ENCODE data around the gene WDR33.

Gene WDR33

DNA sequence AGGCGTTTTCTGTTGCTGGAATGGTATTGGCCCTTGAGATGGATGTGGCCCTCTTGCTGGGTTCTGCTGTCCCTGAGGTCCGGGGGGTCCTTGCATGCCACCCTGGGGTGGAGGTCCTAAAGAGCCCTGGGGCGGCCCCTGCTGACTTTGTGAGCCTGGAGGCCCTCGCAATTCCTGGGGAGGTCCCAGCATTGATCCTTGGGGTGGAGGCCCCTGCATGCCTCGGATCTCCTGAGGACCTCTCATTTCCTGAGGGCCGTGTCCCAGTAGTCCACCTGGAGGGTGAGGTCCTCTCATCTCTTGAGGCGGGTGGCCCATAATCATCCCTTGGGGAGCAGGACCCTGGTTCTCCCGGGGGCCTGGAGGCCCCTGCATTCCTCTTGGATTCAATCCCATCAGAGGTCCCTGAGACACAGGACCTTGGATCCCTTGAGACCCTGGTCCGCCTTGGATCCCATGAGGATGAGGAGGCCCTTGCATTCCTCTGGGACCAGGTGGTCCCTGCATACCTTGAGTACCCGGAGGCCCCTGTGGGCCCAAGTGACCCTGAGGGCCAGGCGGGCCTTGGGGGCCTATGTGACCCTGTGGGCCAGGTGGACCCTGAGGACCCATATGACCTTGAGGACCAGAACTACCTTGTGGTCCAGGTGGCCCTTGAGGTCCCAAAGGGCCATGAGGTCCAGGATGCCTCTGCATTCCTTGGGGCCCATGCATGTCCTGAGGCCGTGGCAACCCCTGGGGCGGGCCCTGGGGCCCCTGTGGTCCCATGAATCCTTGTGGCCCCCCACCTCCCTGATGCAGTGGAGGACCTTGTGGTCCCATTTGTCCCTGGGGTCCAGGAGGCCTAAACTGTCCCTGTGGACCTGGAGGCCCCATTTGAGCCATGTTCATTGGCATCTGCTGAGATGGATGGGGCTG lies 91.4 kb downstream of the WDR33 start:
- no peaks in the 10 kb centered on the region for H3K9me3 ChIP-seq (ENCODE audit: control insufficient read depth, insufficient read depth, low read length)
- H3K9ac ChIP-seq (ENCODE audit: low read depth, low read length), result no peak overlapping the region
- no peak overlapping the region for H3K4me3 ChIP-seq (ENCODE audit: low read depth, low read length)
- peaks cover 97% of the 10 kb centered on the region for H3K36me3 ChIP-seq (ENCODE audit: control insufficient read depth, insufficient read depth, low read length)
- no peaks in the 10 kb centered on the region for H3K4me1 ChIP-seq (ENCODE audit: control insufficient read depth, insufficient read depth, low read length)
- H3K27ac ChIP-seq (ENCODE audit: low read depth, low read length), result no peak overlapping the region
- H3K27me3 ChIP-seq (ENCODE audit: control insufficient read depth, insufficient read depth, low read length), result no peaks in the 10 kb centered on the region

DNA sequence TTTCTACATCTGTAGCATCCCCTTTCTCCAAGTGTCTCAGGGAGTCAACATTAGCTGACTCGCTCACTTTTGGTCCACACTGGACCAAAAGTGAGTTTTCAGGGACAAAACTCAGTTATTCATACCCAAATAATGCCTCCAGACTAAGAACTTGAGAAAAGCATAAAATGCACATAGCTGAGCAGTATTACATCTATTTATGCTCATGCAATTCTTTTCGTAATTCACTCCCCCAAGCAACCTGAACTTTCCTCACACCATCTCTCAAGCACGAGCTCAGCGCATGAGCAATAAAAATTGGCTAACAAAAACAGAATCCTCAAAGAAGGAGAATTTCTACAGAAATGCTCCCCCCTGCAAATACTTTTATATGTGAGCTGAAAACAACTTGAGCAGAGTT lies 92.7 kb downstream of the WDR33 start:
- Histone ChIP-seq H3K4me3 (ENCODE audit: low read depth, low read length) (no peak overlapping the region), H3K4me1 (ENCODE audit: control insufficient read depth, insufficient read depth, low read length) (no peaks in the 10 kb centered on the region), H3K27ac (ENCODE audit: low read depth, low read length) (no peak overlapping the region), H3K27me3 (ENCODE audit: control insufficient read depth, insufficient read depth, low read length) (no peaks in the 10 kb centered on the region), H3K9me3 (ENCODE audit: control insufficient read depth, insufficient read depth, low read length) (no peaks in the 10 kb centered on the region), H3K9ac (ENCODE audit: low read depth, low read length) (no peak overlapping the region), H3K36me3 (ENCODE audit: control insufficient read depth, insufficient read depth, low read length) (peaks cover 97% of the 10 kb centered on the region)

DNA sequence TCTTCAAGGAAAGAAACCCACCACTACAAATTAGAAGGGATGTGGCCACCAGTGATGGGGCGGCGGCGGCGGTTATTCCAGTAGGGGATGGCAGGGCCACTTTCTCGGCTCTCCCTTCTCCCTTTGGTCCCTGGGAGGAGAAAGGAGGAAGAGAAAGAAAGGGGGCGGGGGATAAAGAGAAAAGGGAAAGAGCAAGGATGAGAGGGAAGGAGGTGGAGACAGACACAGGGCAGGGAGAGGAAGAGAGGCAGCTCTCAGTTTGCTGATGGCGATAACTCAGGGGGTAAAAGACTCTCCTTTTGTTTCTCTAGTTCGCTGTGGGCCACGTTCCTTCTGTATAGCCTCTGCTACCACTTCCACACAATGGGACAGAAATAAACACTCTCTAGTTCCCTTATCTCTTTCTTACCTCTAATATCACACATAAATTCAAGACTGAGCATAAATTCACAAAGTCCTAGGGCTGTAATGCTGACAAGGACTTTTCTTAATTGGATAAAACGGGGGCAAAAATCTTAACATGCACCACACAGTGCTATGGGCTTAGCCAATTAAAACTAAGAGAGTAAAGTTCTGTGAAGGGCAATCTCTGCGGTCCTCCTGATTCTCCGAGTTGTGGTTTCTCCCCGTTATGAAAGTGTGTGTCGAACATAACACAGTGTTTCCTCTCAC lies 95.1 kb downstream of the WDR33 start:
- H3K36me3 ChIP-seq (ENCODE audit: control insufficient read depth, insufficient read depth, low read length), result peaks cover 86% of the 10 kb centered on the region

DNA sequence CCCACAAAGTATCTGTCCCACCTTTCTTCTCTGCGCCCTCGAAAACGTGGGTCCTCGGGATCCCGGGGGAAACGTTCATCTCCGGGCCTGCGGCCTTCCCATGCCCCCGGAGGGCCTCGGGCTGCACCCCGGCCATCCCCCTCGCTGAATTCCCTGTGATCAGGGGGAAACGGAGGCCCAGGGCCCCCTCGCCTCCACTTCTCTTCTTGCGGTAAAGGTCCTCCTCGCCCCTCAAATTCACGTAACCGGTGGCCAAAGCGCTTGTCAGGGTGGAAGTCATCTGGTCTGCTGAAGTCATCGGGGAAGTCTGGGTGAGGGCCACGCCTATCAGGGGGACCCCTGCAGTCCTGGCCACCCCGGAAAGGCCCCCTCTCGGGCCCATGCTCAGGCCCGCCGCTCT lies 97.4 kb downstream of the WDR33 start:
- H3K4me3 ChIP-seq (ENCODE audit: low read depth, low read length), result no peak overlapping the region
- H3K4me1 ChIP-seq (ENCODE audit: control insufficient read depth, insufficient read depth, low read length), result no peaks in the 10 kb centered on the region
- H3K27ac ChIP-seq (ENCODE audit: low read depth, low read length), result no peak overlapping the region
- no peaks in the 10 kb centered on the region for H3K27me3 ChIP-seq (ENCODE audit: control insufficient read depth, insufficient read depth, low read length)
- H3K9ac ChIP-seq (ENCODE audit: low read depth, low read length), result no peak overlapping the region
- H3K36me3 ChIP-seq (ENCODE audit: control insufficient read depth, insufficient read depth, low read length), result peaks cover 85% of the 10 kb centered on the region
- no peaks in the 10 kb centered on the region for H3K9me3 ChIP-seq (ENCODE audit: control insufficient read depth, insufficient read depth, low read length)

More for the DNA sequence above, 95.1 kb downstream of the WDR33 start:
- H3K9ac ChIP-seq (ENCODE audit: low read depth, low read length), result no peak overlapping the region
- H3K27me3 ChIP-seq (ENCODE audit: control insufficient read depth, insufficient read depth, low read length), result no peaks in the 10 kb centered on the region
- no peak overlapping the region for H3K27ac ChIP-seq (ENCODE audit: low read depth, low read length)
- no peak overlapping the region for H3K4me3 ChIP-seq (ENCODE audit: low read depth, low read length)
- no peaks in the 10 kb centered on the region for H3K4me1 ChIP-seq (ENCODE audit: control insufficient read depth, insufficient read depth, low read length)
- H3K9me3 ChIP-seq (ENCODE audit: control insufficient read depth, insufficient read depth, low read length), result no peaks in the 10 kb centered on the region

DNA sequence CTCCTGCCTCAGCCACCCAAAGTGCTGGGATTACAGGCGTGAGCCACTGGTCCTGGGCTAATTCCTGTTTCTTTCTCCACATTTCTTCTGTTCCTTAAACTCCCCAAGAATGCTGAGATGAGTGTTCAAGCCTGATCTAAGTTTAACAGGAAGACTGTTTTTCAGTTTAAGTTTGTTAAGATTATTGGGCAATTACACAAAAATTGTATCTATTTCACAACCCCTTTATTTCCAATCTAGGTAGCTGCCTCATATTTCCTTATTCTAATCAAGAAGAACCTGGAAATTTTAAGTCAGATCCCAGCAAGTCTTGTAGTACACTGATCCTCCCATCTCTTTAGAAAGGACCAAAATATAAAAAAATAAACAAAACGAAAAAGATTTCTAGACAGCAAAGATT lies 98.0 kb downstream of the WDR33 start:
- Histone ChIP-seq H3K27ac (ENCODE audit: low read depth, low read length) (no peak overlapping the region), H3K4me3 (ENCODE audit: low read depth, low read length) (no peak overlapping the region), H3K9ac (ENCODE audit: low read depth, low read length) (no peak overlapping the region), H3K9me3 (ENCODE audit: control insufficient read depth, insufficient read depth, low read length) (no peaks in the 10 kb centered on the region), H3K27me3 (ENCODE audit: control insufficient read depth, insufficient read depth, low read length) (no peaks in the 10 kb centered on the region), H3K36me3 (ENCODE audit: control insufficient read depth, insufficient read depth, low read length) (peaks cover 85% of the 10 kb centered on the region), H3K4me1 (ENCODE audit: control insufficient read depth, insufficient read depth, low read length) (no peaks in the 10 kb centered on the region)

DNA sequence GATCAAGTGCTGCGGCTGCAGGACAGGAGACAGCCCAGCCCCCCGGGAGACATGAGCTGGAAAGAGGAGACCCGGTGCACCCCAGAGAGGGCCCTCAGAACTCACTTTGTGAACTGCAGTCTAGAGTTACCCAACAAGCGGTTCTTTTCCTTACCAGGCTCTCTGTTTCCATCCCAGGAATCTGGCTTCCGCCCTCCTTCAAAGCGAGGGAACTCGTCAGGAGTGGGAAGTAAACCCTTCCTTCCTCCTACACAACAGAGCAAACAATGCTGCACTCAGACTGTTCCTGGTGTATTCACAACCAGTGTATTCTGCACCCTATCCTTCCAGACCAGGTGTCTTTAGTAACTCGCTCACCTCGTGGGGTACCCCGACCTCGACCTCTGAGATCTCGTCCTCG lies 101.6 kb downstream of the WDR33 start:
- Histone ChIP-seq H3K9me3 (ENCODE audit: control insufficient read depth, insufficient read depth, low read length) (no peaks in the 10 kb centered on the region), H3K4me1 (ENCODE audit: control insufficient read depth, insufficient read depth, low read length) (no peaks in the 10 kb centered on the region), H3K27me3 (ENCODE audit: control insufficient read depth, insufficient read depth, low read length) (no peaks in the 10 kb centered on the region), H3K36me3 (ENCODE audit: control insufficient read depth, insufficient read depth, low read length) (peaks cover 87% of the 10 kb centered on the region), H3K4me3 (ENCODE audit: low read depth, low read length) (no peak overlapping the region), H3K9ac (ENCODE audit: low read depth, low read length) (no peak overlapping the region), H3K27ac (ENCODE audit: low read depth, low read length) (no peak overlapping the region)

DNA sequence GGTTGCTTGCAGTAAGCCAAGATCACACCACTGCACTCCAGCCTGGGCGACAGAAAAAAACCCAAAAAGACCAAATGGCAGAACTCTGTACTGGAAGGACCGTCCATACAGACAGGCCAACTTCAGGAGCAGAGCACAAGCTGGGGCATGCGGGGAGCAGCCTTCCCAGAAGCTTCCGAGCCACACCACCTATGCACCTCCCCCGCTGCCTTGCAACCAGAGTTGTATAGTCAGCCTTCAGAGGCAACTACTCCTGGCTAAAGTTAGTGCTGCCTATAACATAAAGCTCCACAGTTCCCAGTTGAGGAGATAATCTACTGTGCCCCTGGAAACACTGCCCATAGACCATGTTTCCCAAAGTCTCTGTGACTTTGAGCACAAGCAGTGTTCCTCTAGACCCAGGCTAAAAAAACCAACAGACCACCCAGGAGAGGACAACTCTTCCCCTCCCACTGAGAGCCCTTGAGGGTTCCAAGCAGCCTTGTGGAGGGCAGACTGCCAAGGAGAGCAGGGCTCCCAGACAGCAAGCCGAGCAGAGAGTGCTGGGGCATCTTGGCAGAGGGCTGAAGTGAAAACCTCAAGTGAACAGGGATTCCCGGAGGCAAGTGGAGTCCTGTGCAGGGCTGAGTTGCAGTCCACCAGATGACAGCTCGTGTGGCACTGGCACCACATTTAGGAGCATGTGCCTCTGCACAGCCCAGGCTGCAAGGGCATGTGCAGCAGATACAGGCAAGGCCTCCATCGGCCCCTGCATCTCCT lies 102.9 kb downstream of the WDR33 start:
- Histone ChIP-seq H3K9me3 (ENCODE audit: control insufficient read depth, insufficient read depth, low read length) (no peaks in the 10 kb centered on the region), H3K4me1 (ENCODE audit: control insufficient read depth, insufficient read depth, low read length) (no peaks in the 10 kb centered on the region), H3K27me3 (ENCODE audit: control insufficient read depth, insufficient read depth, low read length) (no peaks in the 10 kb centered on the region), H3K36me3 (ENCODE audit: control insufficient read depth, insufficient read depth, low read length) (peaks cover 85% of the 10 kb centered on the region), H3K4me3 (ENCODE audit: low read depth, low read length) (no peak overlapping the region), H3K9ac (ENCODE audit: low read depth, low read length) (no peak overlapping the region), H3K27ac (ENCODE audit: low read depth, low read length) (no peak overlapping the region)

DNA sequence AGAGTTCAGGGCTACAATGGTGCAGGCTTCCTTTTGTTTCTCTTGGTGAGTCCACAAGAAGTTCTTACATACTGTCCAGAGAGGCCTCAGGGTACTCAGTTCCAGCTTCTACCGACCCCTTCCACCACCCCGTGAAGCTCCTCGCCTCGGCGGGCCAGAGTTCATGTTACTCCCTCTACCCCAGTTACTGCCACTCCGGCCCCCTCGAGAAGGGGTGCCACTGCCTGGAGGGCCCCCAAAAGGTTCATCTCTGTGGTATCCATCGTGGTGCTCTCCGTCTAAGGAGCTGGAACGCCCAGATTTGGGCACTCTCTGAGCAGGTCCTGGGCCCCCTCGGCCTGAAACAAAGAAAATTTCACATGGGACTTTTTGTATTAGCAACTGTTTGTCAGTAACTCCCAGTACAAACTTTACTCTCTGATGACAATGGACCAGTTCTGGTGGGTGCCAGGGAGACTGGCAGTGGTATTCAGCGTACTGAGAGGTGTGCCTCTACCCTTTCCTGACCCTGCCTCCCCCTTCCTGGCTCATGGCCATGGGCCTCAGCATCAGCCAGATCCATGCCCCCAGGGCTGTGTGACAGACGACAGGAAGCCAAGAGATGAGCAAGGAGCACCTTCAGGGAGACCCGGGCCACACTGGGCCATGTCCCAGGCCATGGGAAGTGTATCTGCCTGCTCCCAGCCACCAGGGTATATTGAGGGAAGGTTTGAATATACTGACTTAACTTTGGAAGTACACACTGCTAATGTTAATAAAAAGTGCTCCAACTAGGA lies 104.6 kb downstream of the WDR33 start:
- Histone ChIP-seq H3K9me3 (ENCODE audit: control insufficient read depth, insufficient read depth, low read length) (no peaks in the 10 kb centered on the region), H3K4me3 (ENCODE audit: low read depth, low read length) (no peak overlapping the region), H3K4me1 (ENCODE audit: control insufficient read depth, insufficient read depth, low read length) (peaks cover 8% of the 10 kb centered on the region), H3K36me3 (ENCODE audit: control insufficient read depth, insufficient read depth, low read length) (peaks cover 78% of the 10 kb centered on the region), H3K27me3 (ENCODE audit: control insufficient read depth, insufficient read depth, low read length) (no peaks in the 10 kb centered on the region), H3K27ac (ENCODE audit: low read depth, low read length) (no peak overlapping the region), H3K9ac (ENCODE audit: low read depth, low read length) (no peak overlapping the region)

DNA sequence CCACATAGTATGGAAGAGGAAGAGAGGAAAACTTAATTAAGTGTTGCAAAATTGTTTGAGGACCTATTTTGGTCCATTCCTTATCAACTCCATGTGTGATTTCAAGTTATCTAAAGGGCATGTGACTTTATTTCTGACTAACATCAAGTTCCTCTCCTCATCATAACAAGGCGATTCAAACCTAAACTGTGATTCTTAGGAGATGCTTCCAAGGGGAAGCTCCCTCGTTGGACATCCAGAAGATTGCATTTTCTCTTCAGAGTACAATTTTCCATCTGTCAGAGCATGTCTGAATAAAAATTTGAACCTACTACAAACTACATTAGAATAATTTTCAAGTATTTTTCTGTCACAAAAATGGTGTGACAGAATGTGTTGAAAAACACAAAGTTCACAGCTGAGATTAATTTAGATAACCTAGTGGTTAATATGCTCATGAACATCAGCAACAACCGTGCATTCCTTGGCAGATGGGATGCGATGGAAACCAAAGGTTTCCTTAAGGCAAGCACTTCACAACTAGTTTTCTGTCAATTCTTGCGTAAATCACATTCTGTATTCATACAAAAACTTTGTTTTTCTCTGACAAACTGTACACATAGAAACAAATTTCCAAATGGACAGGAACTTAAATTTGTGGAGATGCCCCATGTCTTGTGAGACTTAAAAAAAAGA lies 105.4 kb downstream of the WDR33 start:
- H3K4me1 ChIP-seq (ENCODE audit: control insufficient read depth, insufficient read depth, low read length), result peaks cover 12% of the 10 kb centered on the region
- no peak overlapping the region for H3K9ac ChIP-seq (ENCODE audit: low read depth, low read length)
- no peak overlapping the region for H3K27ac ChIP-seq (ENCODE audit: low read depth, low read length)
- no peak overlapping the region for H3K4me3 ChIP-seq (ENCODE audit: low read depth, low read length)
- peaks cover 74% of the 10 kb centered on the region for H3K36me3 ChIP-seq (ENCODE audit: control insufficient read depth, insufficient read depth, low read length)
- H3K27me3 ChIP-seq (ENCODE audit: control insufficient read depth, insufficient read depth, low read length), result no peaks in the 10 kb centered on the region
- no peaks in the 10 kb centered on the region for H3K9me3 ChIP-seq (ENCODE audit: control insufficient read depth, insufficient read depth, low read length)

Data from HUES48 (cell line).